Spleen (tissue), 11 donors: ENCODE measurements around the gene FAM25G. TPM values are rescaled to one million over a fixed set of nuclear protein-coding genes. Genes with fewer than 3 reads are reported as not detected.
A peak's percentile ranks its signal among the peaks of the same experiment; 100 is the strongest.
"Not testable (repeated sequence)": the region's sequence is repeated elsewhere in the genome, so short reads cannot be mapped to it uniquely, and the experiment has no call there.

Experiments used
- DNase-seq: peaks from one replicate; pipeline ENCODE4 v3.0.0-alpha.2; 2020
- H3K27ac ChIP-seq, 8 donors: fragments of 200-600 bp; sonication (generic) in 7 of 8; 1 replicate in 4 of 8; 2 replicates in 4 of 8; pipeline versions ENCODE4 v1.5.0 to v1.8.0; 2016 to 2021; ENCODE audit warnings: inconsistent platforms in 4 of 8, mild to moderate bottlenecking in 4 of 8, moderate library complexity in 1 of 8
- H3K27me3 ChIP-seq, 7 donors: fragments of 200-600 bp; sonication (generic) in 6 of 7; replicated peaks in 1 of 7; 1 replicate in 4 of 7; 2 replicates in 3 of 7; pipeline versions ENCODE4 v1.5.0 to v1.8.0; 2016 to 2021; ENCODE audit warnings: inconsistent platforms in 3 of 7, mild to moderate bottlenecking in 1 of 7
- H3K36me3 ChIP-seq, 6 donors: fragments of 200-600 bp; sonication (generic) in 5 of 6; 1 replicate in 4 of 6; 2 replicates in 2 of 6; pipeline versions ENCODE4 v1.5.0 to v1.8.0; 2016 to 2021; ENCODE audit warnings: inconsistent platforms in 2 of 6
- H3K4me1 ChIP-seq, 6 donors: fragments of 200-600 bp; sonication (generic) in 5 of 6; 1 replicate in 3 of 6; 2 replicates in 3 of 6; pipeline versions ENCODE4 v1.5.0 to v1.8.0; 2016 to 2021; ENCODE audit warnings: inconsistent platforms in 3 of 6
- H3K4me3 ChIP-seq, 8 donors: fragments of 200-600 bp; sonication (generic) in 7 of 8; 1 replicate in 4 of 8; 2 replicates in 4 of 8; pipeline versions ENCODE4 v1.5.0 to v1.8.0; 2016 to 2021; ENCODE audit warnings: inconsistent platforms in 4 of 8, mild to moderate bottlenecking in 4 of 8, moderate library complexity in 2 of 8
- H3K9me3 ChIP-seq, 8 donors: fragments of 200-600 bp; sonication (generic) in 7 of 8; 1 replicate in 4 of 8; 2 replicates in 4 of 8; pipeline versions ENCODE4 v1.5.0 to v1.8.0; 2016 to 2021; ENCODE audit warnings: inconsistent platforms in 4 of 8
- CTCF ChIP-seq, 11 experiments: fragments of 200-600 bp in 7 of 11; fragments of 450-650 bp in 4 of 11; sonication (generic) in 4 of 11; IDR thresholded peaks in 8 of 11; conservative IDR thresholded peaks in 3 of 11; 1 replicate in 7 of 11; 2 replicates in 4 of 11; pipeline versions ENCODE4 v1.4.0 to v1.8.0; 2016 to 2021; ENCODE audit warnings: antibody characterized with exemption in 11 of 11, inconsistent platforms in 4 of 11, mild to moderate bottlenecking in 1 of 11
- POLR2A ChIP-seq, 3 donors: fragments of 450-650 bp; IDR thresholded peaks; one replicate each; pipeline ENCODE4 v1.5.1; 2017; ENCODE audit warnings: antibody characterized with exemption in 3 of 3, mild to moderate bottlenecking in 1 of 3
- POLR2AphosphoS5 ChIP-seq, 3 donors: sonication (generic); formaldehyde crosslinking; IDR thresholded peaks; one replicate each; pipeline ENCODE4 v1.5.1; 2017; ENCODE audit warnings: antibody characterized with exemption in 3 of 3
- WGBS, 5 donors: extraction: QIAGEN DNeasy Blood & Tissue Kit in 3 of 5; methylation state at CpG; one replicate each; pipeline versions ENCODE4 v1.1.5 to v1.1.7; 2013 to 2018; 5-methylcytosine and 5-hydroxymethylcytosine counted together
- intact Hi-C: fragments of 100-400 bp; cut with DNase I; formaldehyde crosslinking; loops from one replicate; pipeline ENCODE4 v1.15.0; 2023; ENCODE audit warnings: low total_unique reads
- polyA plus RNA-seq, 3 donors: library from polyadenylated mRNA; stranded (reverse); fragments of 200-250 nt; gene quantifications; one replicate each; pipeline ENCODE4 v1.2.1, GENCODE V29; 2013
- total RNA-seq, 7 donors: library from RNA; depleted of rRNA in 3 of 7; stranded (reverse); fragments of >200 nt in 3 of 7; fragmentation: NEBNext Ultra II Directional in 4 of 7; extraction: Animal tissue kit (Norgen Biotek cat#: 25700) in 4 of 7; gene quantifications; one replicate each; pipeline versions ENCODE4 v1.1.0 to v1.2.1, GENCODE V29; 2016 to 2021
- donor health status: healthy with polysubstance abuse.
- donor health status: DM: no; HTN: no; CAD: no; lungs with moderate emphysema.
- donor health status: DM: no; HTN: no; CAD: no.
- donor health status: Bipolar disorder and iron deficiency.
- donor health status: healthy.
- donor health status: DM: no; HTN: no; CAD: no.
- donor health status: DM: yes; HTN: yes; CAD: no.

Gene FAM25G
- total and polyA plus RNA-seq, 10 donors, result not detected

GRCh38 chr10:47465216-47465917, 26.1 kb downstream of the FAM25G start:
- WGBS, 5 donors, result 73 to 82% (median 78%) methylated on average over 9 to 14 of the region's 14 CpGs
- H3K9me3 ChIP-seq, H3K36me3 ChIP-seq, H3K4me3 ChIP-seq, H3K27me3 ChIP-seq, H3K27ac ChIP-seq, DNase-seq, intact Hi-C loops, H3K4me1 ChIP-seq: not testable (repeated sequence)

DNA sequence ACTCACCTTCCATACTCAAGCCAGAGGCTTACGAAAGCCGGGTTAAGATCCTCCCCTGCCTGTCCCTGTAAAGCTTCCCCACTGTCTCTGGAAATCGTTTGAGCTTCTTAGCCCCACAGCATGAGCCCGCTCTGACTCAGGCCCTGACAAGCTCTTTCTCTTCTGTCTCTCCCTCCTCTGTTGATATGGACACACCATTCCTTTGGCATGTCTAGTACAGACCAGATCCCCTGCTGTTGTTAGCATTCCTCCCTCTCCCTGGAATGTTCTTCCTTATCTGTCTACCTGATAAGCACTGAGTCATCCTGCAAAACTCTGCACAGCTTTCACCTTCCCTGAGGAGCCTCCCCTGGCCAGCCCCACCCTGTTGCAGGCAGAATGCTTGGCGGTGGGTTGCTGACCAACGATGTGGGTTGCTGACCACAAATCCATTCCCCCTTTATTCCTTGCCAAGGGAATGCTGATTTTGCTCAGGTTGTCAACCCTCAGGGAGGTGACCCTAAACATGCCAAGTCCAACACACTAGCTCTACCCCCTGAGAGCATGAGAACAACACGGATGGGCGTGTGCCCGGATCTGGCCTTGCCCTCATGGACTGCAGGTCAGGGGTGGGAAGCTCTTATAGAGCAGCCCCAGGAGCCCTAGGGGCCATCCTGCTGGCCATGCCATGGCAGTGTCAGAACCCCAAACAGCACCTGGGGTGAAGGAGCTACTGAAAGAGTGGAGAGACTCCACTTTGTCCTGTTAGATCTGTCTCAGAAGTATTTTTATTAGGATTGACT, 28.7 kb downstream of the FAM25G start:
- WGBS, 5 donors, result 71 to 76% (median 76%) methylated on average over 3 of the region's 9 CpGs; no CpG with 5 or more reads in 2 of the 5 donors
- intact Hi-C loops, H3K4me1 ChIP-seq, H3K9me3 ChIP-seq, H3K36me3 ChIP-seq, H3K27me3 ChIP-seq, H3K27ac ChIP-seq, DNase-seq, H3K4me3 ChIP-seq: not testable (repeated sequence)

GRCh38 chr10:47461261-47461687, 30.2 kb downstream of the FAM25G start:
- intact Hi-C loops, DNase-seq: not testable (repeated sequence)
- TF ChIP-seq CTCF (IDR thresholded peaks at IDR 0.05 in 8 of 11, conservative IDR thresholded peaks at IDR 0.05 in 3 of 11), result peak in 2 of 11 experiments; percentile 12 to 20

DNA sequence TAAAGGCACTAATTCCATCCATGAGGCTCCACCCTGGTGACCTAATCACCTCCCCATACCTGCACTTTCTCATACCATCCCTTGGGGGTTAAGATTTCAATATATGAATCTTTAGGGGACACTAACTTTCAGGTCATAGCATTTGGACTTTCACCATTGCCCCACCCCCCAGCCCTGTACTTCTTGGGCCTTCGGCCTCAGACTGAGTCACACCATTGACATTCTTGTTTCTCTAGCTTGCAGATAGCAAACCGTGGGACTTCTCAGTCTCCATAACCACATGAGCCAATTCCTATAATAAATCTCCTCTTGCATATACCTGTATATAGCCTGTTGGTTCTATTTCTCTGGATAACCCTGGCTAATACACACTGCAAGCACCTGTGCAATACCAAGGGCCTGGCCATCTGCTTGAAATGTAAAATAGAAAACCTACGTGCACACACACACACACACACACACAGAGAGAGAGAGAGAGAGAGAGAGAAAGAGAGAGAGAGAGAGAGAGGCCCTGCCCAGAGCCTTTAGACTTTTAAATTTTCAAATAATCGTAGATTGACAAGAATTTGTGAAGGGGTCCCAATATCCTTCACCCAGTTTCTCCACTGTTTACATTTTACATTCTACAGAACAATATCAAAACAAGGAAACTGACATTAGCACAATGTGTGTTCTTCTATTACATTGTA, 32.9 kb downstream of the FAM25G start:
- Histone ChIP-seq H3K27ac (no peak overlapping the region), H3K4me3 (no peak overlapping the region), H3K36me3 (no peaks in the 10 kb centered on the region), H3K4me1 (no peaks in the 10 kb centered on the region), H3K9me3 (no peaks in the 10 kb centered on the region), H3K27me3 (peaks cover 0 to 3% (median 0%) of the 10 kb centered on the region in 7 donors)
- no peak for DNase-seq
- TF ChIP-seq CTCF (IDR thresholded peaks at IDR 0.05 in 8 of 11, conservative IDR thresholded peaks at IDR 0.05 in 3 of 11), result no peak
- no peak for TF ChIP-seq POLR2AphosphoS5 (IDR thresholded peaks at IDR 0.05)
- no peak for TF ChIP-seq POLR2A (IDR thresholded peaks at IDR 0.05)
- 70 to 90% (median 87%) methylated on average over 4 of the region's 4 CpGs for WGBS, 5 donors
- intact Hi-C loops, result no loop called here

More at GRCh38 chr10:47461261-47461687, 30.2 kb downstream of the FAM25G start:
- H3K27ac ChIP-seq, H3K9me3 ChIP-seq, H3K4me1 ChIP-seq, H3K36me3 ChIP-seq, H3K27me3 ChIP-seq: not testable (repeated sequence)
- 0 to 3% (median 2%) methylated on average over 2 to 30 of the region's 37 CpGs for WGBS, 5 donors
- peak overlapping the region in 1 of 8 donors; percentile 30 for H3K4me3 ChIP-seq

GRCh38 chr10:47457826-47458225, 33.7 kb downstream of the FAM25G start:
- no peak for TF ChIP-seq POLR2AphosphoS5 (IDR thresholded peaks at IDR 0.05)
- TF ChIP-seq POLR2A (IDR thresholded peaks at IDR 0.05), result no peak
- no peak for TF ChIP-seq CTCF (IDR thresholded peaks at IDR 0.05 in 8 of 11, conservative IDR thresholded peaks at IDR 0.05 in 3 of 11)
- intact Hi-C loops, result no loop called here
- WGBS, 5 donors, result 67 to 100% (median 82%) methylated on average over 1 of the region's 1 CpG

More at GRCh38 chr10:47457826-47458225, 33.7 kb downstream of the FAM25G start:
- no peaks in the 10 kb centered on the region for H3K9me3 ChIP-seq
- H3K4me3 ChIP-seq, result no peak overlapping the region
- H3K27me3 ChIP-seq, result peaks cover 0 to 5% (median 0%) of the 10 kb centered on the region in 7 donors
- no peak for DNase-seq
- no peaks in the 10 kb centered on the region for H3K36me3 ChIP-seq
- no peak overlapping the region for H3K27ac ChIP-seq
- H3K4me1 ChIP-seq, result no peaks in the 10 kb centered on the region
